SW480 (cell line): ENCODE results near the gene APOC3.
"Not testable (repeated sequence)": the region's sequence is repeated elsewhere in the genome, so short reads cannot be mapped to it uniquely, and the experiment has no call there.

Experiments
- DNase-seq: peaks from one replicate; pipeline ENCODE4 v3.0.0-alpha.2; 2016; ENCODE audit warnings: low spot score

APOC3 gene

DNA sequence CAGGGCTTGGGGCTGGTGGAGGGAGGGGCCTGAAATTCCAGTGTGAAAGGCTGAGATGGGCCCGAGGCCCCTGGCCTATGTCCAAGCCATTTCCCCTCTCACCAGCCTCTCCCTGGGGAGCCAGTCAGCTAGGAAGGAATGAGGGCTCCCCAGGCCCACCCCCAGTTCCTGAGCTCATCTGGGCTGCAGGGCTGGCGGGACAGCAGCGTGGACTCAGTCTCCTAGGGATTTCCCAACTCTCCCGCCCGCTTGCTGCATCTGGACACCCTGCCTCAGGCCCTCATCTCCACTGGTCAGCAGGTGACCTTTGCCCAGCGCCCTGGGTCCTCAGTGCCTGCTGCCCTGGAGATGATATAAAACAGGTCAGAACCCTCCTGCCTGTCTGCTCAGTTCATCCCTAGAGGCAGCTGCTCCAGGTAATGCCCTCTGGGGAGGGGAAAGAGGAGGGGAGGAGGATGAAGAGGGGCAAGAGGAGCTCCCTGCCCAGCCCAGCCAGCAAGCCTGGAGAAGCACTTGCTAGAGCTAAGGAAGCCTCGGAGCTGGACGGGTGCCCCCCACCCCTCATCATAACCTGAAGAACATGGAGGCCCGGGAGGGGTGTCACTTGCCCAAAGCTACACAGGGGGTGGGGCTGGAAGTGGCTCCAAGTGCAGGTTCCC is at the start of gene APOC3:
Gene APOC3 (plus strand): TSS at position 383 of the 659 bp plus-strand sequence. CDS start 676 bp downstream, outside the sequence.
- DNase-seq: no peak

DNA sequence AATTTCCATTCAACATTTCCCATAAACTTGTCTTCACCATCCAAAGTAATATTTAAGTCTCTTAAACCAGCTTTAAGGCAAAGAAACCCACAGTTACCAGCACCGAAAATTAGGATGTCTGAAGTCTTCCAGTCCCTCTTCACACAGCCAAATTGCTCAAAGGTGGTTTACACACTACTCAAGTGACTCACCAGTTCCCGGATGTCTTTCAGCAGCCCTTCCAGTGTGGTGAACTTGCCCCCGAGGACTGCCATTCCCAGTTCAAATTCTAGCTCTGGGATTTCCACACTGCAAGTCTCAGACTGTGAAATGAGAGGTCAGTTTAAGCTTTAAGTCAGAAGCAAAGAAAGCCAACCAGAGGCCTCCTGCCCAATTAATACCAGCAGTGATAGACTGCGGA is 47.0 kb upstream of the APOC3 start:
- DNase-seq: no peak

DNA sequence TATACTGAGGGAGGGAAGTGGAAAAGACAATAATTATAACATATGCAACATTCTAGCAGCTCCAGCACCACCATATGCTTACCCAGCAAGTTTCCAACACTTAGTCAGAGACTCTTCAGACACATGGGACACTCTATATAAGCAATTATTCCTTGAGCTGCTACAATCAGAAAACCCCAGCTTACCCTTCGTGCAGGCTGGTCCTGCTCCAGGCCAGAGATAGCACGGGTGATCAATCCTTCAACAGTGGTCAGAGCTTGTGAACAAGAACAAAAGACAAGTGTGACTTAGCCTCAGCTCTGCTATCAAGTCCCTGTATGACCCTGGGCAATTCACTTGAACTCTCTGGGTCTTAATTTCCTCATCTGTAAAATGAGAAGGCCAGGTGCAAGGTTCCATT is 43.4 kb upstream of the APOC3 start:
- DNase-seq: no peak

DNA sequence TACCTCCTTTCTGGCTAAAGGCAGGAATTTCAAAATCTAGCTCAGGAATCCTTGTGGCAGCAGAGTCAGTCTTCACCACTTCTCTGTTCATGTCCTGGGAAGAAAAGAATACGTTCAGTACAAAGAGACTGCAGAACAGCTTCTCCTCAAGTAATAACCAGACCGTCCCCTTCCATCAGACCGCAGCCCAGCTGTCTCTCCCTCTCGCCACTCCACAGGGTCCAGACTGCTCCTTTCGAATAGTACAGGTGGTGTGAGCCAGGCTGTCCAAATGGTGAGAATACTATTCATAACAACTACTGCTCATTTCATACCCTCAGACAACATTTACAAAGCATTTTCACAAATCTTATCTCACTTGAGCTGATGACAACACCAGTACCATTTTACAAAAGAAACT is 42.7 kb upstream of the APOC3 start:
- no peak for DNase-seq

DNA sequence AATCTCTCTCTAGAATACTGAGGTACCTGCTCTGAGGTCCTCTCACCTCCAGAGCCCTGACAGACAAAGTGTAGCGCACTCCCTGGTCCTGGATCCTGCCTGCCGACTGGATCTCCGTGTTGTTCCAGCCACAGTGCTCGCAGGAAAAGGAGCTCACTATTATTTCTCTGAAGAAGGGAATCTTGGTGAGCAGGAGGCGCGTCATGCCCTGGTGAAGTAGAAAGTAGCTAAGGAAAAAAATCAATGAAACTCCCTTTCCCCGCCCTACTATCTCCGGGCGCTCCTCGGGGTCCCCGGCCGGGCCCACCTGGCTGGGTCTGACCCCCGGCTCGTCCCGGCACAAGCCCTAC is 42.3 kb upstream of the APOC3 start:
- no peak for DNase-seq

DNA sequence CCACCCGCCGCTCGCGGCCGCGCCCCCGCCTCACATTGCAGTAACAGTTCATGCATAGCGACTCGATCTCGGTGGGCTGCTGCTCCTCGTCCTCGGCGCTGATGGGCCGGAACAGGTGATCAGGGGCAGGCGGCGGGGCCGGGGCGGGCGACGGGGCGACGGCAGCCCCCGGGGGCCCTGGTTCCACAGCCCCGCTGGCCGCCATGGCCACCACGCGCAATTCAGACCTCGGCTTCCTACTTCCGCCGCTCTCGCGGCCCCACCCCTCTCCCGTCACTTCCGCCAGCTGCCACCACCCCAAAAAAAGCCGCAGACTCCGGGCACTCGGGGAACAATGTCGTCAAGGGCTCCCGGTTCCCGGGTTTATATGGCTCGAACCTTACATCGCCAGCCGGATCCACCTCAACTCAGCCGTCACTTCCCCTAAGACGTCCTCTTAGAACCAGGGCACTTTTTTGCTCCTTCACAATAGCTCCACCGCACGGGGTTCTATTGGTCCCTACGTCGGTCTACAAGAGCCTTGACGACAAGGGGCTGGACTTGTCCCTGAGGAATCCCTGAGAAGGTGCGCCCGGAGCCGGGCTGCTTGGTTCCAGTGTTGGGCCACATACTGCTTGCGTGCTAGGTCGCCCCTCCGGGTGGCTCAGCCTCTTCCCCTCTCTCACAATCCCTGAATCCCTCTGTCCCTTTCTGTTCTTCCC is 41.8 kb upstream of the APOC3 start, which contains the start of gene ZPR1:
Gene ZPR1 (minus strand): TSS at position 238 of the 701 bp plus-strand sequence. CDS start 33 bp downstream, at position 205.
- DNase-seq: peak; percentile 65

DNA sequence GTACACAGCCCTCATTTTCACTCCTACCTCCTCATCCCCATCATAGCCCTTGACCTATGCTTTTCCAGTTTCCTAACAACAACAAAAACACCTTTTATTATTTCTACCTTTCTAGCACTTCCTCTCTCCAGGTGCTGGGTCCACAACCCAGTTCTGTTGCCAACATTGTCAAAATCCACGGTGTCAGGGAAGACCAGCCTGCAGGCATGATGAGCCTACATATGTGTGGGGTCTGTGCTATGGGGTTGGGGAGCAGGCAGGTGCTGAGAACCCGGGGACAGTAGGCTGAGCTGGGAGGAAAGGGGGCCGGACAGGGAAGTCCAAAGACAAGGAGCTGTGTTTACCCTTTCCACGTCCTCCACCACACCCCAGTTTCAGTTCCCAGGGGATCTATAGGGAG is 41.2 kb upstream of the APOC3 start:
- DNase-seq: no peak

DNA sequence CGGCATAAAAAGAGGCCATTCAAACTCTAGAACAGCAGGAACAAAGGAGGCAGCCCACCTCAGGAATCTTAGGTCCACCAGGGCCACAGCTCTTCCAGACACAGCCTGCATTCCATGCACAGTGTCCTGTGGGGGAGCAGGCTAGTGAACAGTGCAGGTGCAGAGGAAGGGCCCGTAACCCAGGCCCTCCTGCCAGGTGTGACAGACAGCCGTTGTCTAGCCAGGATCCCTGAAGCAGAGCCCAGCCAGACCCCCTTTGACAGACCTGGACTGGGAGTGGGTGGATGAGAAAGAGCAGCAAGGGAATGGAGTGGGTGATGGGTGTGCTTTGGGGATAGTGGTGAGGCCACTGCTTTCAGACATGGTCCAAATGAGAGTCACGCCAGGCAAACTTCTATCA is 40.7 kb upstream of the APOC3 start:
- DNase-seq: no peak

DNA sequence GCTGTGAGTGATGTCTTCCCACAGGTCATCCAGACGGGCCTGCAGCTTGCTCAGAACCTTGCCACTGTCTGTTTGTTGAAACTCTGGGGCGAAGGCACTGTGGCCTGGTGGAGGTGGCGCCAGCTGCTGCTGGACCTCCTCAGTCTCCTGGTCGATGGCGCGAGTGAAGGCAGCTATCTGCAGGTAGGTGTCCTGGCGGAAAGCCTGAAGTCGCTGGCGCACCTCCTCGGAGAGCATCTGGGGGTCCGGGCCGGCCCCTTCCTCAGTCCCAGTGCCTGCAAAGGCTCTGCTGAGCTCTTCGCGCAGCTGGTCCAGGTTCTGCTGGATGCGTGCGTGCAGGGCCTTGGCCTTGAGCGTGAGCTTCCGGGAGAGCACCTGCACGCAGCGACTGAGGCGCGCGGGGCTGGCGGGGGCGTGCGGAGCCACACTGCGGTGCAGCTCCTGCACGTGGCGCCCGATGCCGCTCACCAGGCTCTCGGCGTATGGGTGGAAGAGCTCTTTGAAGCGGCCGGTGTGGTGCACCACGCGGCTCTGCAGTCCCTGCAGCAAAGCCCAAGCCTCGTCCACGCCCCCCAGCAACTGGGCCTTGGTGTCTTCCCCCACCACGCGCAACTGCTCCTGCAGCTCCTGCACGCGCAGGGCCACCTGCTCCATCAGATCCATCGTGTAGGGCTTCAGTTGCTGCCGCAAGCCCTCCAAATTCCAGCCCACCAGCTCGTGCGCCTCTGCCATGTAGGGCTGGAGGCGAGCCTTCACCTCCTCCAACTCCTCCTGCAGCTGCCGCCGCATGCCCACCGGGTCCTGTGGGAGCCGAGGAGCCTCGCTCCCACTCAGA is 39.3 kb upstream of the APOC3 start:
- DNase-seq: no peak

DNA sequence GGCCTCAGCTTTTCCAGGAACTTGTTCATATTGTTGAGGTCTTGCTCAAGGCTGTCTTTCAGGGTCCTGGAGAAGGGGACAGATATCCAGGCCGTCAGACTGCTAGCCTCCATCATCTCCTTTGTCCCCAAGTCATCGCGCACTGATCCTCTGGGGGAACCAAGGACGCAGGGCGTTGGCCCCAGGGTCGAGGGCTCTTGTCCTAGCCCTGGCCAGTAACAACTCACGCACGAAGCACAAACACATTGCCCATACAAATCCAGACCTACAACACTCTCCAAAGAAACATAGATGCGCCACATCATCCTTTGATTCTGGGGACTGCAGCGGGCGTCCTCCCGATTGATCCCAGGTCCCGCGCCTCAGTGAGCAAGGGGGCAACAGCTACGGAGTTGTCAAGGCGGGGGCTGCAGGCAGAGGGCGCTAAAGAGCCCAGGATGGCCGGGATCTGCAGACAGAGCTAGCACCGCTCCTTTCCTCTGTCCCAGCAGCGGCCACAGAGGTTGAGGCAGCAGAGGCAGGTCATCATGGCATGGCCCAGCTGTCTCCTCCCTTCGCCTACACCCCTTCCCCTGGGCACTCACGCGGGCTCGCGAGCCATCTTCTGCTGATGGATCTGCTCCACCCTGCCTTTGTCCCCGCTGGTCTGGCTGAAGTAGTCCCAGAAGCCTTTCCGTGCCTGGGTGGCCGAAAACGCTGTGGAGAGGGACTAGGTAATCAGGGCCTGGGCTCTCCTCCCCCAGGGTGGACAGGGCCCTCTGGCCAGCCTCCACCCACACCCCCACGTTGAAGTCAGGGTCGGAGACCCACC is 38.5 kb upstream of the APOC3 start:
- DNase-seq: peak; percentile 20

DNA sequence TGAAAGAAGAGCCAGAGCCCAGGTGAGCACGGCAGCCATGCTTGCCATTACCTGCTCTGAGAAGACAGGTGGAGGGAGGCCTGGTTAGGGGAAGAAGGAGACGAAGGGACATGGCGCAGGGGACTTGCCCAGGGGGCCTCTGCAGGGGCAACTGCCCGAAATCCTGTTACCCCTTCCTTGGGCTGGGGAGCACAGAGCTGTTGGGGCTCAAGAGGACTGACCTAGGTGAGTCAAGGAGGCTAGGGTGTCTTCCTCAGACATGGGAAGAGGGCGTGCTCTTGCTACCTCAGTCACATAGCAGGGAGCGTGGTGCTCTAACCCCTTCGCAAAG is 37.9 kb upstream of the APOC3 start, which contains the start of gene APOA5:
Gene APOA5 (minus strand): TSS at position 67 of the 331 bp plus-strand sequence. CDS start 19 bp downstream, at position 48.
- DNase-seq: no peak

DNA sequence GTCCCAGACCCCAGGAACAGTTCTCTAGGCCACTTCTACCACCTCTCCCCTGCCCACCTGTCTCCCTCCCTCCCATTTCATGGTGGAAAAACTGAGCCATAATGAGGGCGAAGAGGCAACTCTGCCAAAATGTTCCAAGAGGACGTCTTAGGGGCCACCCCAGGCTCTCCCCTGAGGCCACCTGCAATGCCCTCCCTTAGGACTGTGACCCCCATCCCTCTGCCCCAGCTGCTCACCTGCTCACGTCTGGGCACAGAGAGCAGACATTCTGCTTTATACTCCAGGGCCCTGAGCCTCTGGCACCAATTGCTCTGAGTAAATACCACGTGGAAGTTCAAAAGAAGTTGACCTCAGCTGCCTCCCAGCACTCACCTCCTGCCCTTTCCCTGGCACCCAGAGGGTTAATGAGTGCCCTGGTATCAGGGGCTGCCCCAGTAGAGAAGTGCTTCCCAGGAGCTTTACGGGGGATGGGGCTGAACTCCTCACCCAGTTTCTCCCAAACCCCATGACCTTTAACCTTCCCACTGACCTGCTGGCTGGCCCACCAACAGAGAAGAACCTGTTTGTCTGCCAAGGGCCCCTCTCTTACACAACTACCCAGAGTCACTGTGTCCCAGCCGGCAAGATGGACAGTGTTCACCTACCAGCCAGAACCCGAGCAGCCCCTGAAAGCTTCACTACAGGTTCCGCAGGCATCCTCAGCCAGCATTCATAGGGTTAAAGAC is 37.4 kb upstream of the APOC3 start:
- DNase-seq: no peak

DNA sequence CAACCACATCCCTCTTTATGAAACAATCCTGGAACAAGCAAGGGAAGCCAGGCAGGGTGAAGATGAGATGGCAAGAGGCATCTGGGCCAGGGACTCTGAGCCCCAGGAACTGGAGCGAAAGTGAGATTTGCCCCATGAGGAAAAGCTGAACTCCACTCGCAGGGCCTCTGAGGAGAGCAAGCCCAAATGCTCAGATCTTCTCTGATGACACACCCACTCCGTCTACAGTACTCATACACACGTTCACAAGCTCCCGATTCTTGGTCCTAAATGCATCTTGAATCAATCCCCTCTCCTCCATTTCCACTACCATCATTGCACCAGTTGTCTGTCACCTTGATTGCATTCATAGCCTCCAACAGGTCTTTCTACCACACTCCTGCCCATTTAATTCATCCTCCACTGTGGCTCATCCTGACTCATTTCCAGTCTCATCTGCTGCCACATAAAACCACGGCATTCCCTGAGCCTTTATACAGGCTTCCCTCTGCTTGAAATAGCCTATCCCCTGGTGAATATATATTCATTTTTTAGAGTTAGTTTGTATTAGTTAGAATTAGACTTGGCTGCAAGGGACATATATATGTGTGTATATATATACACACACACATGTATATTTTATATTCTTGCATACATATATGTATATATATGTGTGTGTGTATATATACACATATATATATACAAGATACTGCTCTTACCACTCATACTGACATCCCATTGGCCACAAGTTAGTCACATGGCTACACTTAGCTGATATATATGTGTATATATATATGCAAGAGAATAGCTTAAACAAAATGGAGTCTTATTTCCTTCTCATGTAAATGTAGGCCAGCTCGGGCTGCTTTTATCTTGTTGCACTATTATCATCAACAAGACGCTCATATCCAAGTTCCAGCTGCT is 36.6 kb upstream of the APOC3 start:
- peak; percentile 28 for DNase-seq

DNA sequence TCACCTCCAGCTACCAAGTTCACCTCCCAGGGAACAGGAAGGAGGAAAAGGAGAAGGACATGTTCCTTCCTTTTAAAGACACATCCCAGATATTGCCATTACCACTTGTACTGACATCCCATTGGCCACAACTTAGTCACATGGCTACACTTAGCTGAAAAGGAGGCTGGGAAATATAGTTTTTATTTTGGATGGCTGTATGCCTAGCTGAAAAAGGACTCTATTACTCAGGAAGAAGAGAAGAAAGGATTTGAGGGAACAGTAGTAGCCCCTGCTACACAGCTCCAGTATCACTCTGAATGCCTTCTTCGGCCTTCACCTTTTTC is 36.0 kb upstream of the APOC3 start:
- no peak for DNase-seq

DNA sequence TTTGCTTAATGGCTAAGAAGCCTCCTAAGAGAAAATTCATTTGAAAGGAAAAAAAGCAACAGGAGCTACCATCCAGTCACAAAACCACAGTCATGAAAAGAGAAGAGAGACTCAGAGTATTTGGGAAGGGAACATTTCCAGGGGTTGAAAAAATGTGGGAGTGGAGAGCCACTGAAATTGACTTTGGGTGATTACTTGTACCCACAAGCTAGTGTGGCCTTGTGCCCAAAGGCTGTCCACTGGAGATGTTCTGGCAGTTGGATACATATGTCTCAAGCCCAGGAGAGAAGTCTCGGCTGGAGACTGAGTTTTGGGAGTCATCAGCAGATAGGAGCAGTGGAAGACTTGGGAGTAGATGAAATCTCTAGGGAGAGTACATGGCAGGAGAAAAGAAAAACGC is 34.9 kb upstream of the APOC3 start:
- no peak for DNase-seq

DNA sequence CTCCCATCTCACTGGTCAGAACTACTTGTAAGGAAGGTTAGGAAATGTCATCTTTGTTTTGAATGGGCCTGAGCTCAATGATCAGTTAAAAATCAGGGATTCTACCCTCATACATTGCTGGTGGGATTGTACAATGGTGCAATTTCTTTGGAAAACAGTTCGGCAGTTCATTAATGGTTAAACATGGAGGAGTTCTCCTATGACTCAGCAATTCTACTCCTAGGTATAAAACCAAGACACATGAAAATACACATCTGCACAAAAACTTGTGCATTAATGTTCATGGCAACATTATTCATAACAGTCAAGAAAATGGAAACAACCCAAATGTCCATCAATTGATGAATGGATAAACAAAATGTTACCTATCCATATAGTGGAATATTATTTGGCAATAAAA is 33.2 kb upstream of the APOC3 start:
- DNase-seq: no peak

DNA sequence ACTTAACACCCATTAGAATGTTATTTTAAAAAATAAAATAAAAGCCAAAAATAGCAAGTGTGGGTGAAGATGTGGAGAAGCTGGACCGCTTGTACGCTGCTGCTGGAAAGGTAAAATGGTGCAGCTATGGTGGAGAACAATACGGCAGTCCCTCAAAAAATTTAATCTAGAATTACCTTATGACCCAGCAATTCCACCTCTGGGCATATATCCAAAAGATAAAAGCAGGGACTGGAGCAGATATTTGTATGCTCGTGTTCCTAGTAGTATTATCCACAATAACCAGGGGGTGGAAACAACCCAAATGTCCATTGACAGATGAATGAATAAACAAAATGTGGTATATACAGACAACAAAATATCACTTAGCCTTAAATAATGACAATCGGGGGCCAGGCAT is 31.9 kb upstream of the APOC3 start:
- DNase-seq: no peak

DNA sequence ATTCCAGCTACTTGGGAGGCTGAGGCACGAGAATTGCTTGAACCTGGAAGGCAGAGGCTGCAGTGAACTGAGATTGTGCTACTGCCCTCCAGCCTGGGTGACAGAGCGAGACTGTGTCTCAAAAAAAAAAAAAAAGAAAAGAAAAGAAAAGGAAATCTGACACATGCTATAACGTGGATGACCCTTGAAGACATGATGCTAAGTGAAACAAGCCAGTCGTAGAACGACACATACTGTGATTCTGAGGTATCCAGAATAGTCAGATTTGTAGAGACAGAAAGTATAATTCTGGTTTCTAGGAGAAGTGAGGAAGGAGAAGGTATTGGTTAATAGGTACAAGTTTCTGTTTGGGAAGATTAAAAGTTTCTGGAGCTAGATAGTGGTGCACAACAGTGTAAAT is 31.3 kb upstream of the APOC3 start:
- DNase-seq: no peak

DNA sequence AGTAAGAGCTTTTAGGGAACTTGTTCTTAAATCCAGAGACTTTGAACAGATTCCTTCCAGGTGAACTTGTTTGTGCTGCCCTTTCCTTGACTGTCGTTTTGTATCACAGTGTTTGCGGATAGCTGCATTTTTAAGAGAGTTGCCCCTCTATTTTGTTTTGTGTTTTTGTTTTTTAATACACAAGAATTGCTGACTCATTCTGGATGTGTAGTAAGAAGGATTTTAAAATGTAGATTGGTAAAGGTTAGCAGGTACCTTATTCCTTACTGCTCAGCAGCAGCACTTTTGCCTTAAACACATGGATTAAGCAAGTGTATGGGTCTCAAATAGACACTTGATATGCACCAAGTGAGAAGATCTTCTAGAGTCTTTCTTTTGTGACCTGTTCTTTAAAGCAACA is 29.1 kb upstream of the APOC3 start:
- no peak for DNase-seq

DNA sequence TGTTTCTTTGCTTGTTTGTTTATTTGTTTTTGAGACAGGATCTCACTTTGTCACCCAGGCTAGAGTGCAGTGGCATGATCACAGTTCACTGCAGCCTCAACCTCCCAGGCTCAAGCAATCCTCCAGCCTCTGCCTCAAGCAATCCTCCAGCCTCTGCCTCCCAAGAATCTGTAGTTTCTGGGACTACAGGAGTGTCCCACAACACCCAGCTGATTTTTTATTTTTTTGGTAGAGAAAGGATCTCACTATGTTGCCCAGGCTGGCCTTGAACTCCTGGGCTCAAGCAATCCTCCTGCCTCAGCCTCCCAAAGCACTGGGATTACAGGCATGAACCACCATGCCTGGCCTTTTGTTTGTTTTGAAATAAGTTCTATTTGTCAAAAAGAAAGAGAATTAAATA is 28.0 kb upstream of the APOC3 start:
- not testable (repeated sequence) for DNase-seq

DNA sequence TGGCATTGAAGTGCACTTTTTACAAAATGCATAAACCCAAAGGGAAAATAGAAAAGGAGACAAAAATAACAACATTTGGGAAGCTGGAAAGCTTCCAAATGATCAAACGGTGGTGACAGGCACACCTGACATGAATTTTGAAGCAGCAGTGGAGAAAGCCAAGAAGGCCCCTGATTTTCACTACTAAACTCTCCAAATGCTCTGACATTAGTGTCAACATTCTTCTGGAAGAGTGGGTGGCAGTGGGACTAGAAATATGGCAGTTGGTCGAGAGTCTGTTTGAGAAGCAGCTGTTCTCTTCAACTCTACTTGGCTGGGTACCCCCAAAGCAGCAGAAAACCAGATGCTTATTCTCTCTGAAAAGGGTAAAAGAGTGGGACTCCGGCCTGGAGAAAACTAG is 25.7 kb upstream of the APOC3 start:
- DNase-seq: no peak
